NB4 (cell line): ENCODE data around the gene RYR2.

Experiments used
- DNase-seq: peaks from one replicate; pipeline ENCODE4 v3.0.0; 2010; ENCODE audit warnings: low read depth
- H3K4me3 ChIP-seq: one replicate; pipeline ENCODE4 v1.5.1; 2011; ENCODE audit warnings: mild to moderate bottlenecking, low read depth, low read length, moderate library complexity
- MYC ChIP-seq: IDR thresholded peaks from 2 replicates; pipeline ENCODE4 v1.6.1; 2011; ENCODE audit warnings: low read depth, low read length
- POLR2A ChIP-seq: IDR thresholded peaks from 2 replicates; pipeline ENCODE4 v1.6.1; 2011; ENCODE audit warnings: mild to moderate bottlenecking; ENCODE audit not compliant: insufficient read length; ENCODE audit errors: extremely low read depth
- TF ChIP-seq, protein P1 (sequence below): IDR thresholded peaks from 2 replicates; pipeline ENCODE4 v1.6.1; 2011; ENCODE audit warnings: low read depth, low read length
- TF ChIP-seq, protein P2 (sequence below): IDR thresholded peaks from one replicate; pipeline ENCODE4 v1.5.1; 2012; ENCODE audit warnings: low read depth, low read length

Gene RYR2

DNA sequence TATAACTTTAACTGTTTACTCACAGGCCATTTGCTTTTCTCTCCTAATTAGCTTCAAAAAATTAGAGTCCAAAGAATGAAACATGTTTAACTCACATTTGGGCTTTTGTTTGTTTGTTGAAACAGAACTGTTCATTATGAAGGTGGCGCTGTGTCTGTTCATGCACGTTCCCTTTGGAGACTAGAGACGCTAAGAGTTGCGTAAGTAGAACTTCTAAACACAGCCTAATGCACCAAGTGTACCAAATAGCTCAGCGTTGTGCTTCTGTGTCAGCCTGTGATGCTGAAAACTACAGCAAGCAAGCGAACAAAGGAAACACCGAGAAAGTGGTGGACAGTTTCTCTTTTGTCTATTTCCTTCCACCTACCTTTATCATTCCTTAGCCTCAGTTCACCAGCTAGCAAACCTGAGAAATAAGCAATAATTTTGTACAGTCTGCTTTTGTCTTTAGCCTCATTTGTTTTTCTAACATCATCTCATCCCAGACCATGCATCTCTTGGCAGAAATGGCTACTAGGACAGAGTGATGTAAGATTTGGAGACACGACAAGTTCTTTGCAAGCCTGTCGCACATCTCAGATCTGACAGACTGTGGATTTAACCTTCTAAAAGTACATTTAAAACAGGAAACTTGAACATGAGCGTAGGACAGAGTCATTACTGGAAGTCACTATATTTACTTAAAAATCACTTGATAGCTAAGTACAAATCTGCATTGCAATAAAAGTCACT is 375.1 kb downstream of the RYR2 start:
- TF ChIP-seq POLR2A (no peak), MYC (no peak)
- TF ChIP-seq, protein P1, sequence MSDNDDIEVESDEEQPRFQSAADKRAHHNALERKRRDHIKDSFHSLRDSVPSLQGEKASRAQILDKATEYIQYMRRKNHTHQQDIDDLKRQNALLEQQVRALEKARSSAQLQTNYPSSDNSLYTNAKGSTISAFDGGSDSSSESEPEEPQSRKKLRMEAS = no peak
- TF ChIP-seq, protein P2, sequence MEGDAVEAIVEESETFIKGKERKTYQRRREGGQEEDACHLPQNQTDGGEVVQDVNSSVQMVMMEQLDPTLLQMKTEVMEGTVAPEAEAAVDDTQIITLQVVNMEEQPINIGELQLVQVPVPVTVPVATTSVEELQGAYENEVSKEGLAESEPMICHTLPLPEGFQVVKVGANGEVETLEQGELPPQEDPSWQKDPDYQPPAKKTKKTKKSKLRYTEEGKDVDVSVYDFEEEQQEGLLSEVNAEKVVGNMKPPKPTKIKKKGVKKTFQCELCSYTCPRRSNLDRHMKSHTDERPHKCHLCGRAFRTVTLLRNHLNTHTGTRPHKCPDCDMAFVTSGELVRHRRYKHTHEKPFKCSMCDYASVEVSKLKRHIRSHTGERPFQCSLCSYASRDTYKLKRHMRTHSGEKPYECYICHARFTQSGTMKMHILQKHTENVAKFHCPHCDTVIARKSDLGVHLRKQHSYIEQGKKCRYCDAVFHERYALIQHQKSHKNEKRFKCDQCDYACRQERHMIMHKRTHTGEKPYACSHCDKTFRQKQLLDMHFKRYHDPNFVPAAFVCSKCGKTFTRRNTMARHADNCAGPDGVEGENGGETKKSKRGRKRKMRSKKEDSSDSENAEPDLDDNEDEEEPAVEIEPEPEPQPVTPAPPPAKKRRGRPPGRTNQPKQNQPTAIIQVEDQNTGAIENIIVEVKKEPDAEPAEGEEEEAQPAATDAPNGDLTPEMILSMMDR = no peak

DNA sequence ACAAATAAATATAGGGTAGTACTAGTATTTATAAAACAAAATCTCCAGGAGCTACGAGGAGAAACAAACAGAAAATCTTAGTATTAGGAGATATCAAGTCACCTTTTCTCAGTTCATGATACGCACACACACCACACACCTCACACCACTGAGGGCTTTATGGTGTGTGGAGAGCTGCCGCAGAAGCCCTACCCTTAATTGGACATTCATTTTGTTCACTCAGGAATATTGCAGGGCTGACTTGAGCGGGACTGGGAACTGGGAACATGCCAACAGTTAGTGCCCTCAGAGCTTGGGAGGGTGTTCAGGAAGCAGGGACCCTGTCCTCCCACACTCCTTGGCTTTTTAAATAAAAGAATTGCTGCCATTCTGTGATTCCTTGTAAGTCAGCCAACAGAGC is 386.8 kb downstream of the RYR2 start:
- no peak for DNase-seq
- TF ChIP-seq, protein P1 = no peak
- TF ChIP-seq POLR2A = no peak
- TF ChIP-seq MYC = no peak
- TF ChIP-seq, protein P2 = no peak

More for the DNA sequence above, 375.1 kb downstream of the RYR2 start:
- no peak overlapping the region for H3K4me3 ChIP-seq
- DNase-seq = no peak

DNA sequence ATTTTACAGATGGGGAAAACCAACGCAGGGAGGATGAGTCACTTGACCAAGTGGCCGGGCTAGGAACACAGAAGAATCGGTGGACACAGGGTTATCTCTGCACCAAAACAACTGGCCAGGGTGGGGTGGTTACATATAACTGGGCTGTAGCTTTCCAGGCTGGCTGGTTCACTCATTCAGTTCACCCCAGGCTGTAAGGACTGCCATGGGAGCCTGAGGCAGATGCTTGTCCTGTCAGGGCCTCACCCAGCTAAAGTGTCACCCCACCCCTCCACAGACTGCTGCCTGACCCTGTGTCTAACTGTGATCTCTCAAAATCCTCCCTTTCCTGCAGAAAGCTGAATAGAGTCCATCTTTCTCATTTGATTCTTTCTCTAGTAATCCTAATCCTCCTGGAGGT is 387.3 kb downstream of the RYR2 start:
- H3K4me3 ChIP-seq = no peak overlapping the region
- no peak for DNase-seq
- TF ChIP-seq, protein P1 = no peak
- no peak for TF ChIP-seq MYC

More for the DNA sequence above, 386.8 kb downstream of the RYR2 start:
- no peak overlapping the region for H3K4me3 ChIP-seq

DNA sequence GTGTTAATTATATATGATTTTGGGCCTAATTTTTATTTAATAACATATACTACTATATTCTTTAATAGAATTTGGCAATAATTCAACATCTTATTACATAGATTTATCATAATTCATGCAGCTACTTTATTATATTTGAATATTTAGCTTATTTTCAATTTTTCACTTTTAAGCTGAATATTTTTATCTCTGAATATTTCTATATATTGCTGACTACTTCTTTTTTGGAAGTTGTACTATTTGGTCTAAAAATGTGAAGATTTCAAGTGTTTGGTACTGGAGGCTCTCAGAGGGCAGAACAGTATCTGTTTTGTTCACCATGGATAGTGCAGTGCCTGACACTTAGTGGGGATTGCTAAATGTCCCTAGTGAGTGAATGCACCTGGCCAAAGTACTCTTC is 389.5 kb downstream of the RYR2 start:
- TF ChIP-seq MYC (no peak), POLR2A (no peak)
- TF ChIP-seq, protein P1 = no peak
- TF ChIP-seq, protein P2 = no peak
- no peak for DNase-seq
- no peak overlapping the region for H3K4me3 ChIP-seq

DNA sequence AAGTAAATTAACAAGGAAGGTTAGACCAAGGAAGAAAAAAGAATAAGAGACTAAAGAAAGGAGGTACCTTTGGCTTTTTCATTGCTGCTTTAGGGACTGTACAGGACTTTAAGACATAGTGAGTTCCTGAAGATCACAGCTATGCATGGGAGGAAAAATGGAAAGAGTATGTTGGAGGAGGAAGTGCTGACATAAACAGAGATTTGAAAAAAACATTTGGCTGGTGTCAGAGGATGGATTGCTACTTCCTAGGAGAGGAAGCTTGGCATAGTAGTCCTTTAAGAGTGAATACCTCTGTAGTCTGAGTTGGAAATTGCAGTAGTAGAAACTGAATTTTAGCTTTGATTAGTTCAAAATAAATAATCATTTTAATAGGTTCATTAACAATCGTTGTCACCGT is 398.4 kb downstream of the RYR2 start:
- TF ChIP-seq, protein P1 = no peak
- TF ChIP-seq, protein P2 = no peak
- no peak for TF ChIP-seq MYC
- no peak for TF ChIP-seq POLR2A
- no peak for DNase-seq
- H3K4me3 ChIP-seq = no peak overlapping the region

DNA sequence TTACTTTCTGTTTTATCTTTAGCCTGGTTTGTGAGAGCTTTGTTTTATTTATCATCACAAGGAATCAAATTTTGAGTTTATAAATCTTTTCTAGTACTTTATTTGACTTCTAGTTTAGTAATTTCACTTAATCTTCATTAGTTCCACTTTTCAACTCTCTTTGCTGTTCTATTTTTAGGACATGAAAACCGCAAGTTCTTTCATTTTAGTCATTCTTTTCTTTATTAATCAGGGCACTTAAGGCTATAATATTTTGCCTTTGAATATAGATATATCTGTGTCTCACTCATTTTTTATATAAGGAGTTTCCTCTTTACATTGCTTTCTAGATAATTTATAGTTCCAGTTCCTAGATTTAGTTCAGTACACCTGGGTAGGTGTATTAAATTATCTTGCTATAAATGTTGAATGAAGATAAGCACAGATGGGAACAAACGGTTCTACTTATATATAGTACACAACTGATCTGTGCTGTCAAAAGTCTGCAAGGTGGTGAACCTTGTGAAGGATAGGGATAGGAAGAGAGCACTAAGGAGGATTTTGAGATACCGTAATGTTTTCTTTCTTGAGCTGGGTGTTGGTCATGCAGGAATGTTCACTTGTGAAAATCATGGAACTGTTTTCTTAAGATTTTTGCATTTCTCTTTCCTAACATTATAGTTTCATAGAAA is 402.3 kb downstream of the RYR2 start:
- DNase-seq = no peak
- TF ChIP-seq, protein P1 = no peak
- TF ChIP-seq MYC = no peak
- TF ChIP-seq, protein P2 = no peak
- TF ChIP-seq POLR2A = no peak
- no peak overlapping the region for H3K4me3 ChIP-seq
